ENCODE results near the gene SERPINB3.
"Not testable (repeated sequence)": the region's sequence is repeated elsewhere in the genome, so short reads cannot be mapped to it uniquely, and the experiment has no call there.

SERPINB3 gene

GRCh38 chr18:63661750-63662149, at the start of gene SERPINB3:
SERPINB3 (minus strand) TSS chr18:63661893; CDS start chr18:63661216, 677 bp downstream.
- DNase-seq = not testable (repeated sequence)

GRCh38 chr18:63708650-63709049, 47.0 kb upstream of the SERPINB3 start:
- DNase-seq = no peak

- no peak for DNase-seq
Observed at GRCh38 chr18:63707816-63708215, 46.1 kb upstream of the SERPINB3 start.

GRCh38 chr18:63705401-63705800, 43.7 kb upstream of the SERPINB3 start:
- DNase-seq = no peak

GRCh38 chr18:63702660-63703059, 41.0 kb upstream of the SERPINB3 start, which contains the start of gene SERPINB11:
SERPINB11 (plus strand) TSS chr18:63702960; CDS start chr18:63710194, 7,234 bp downstream.
- DNase-seq = no peak

GRCh38 chr18:63701952-63702351, 40.3 kb upstream of the SERPINB3 start:
- DNase-seq = no peak

- DNase-seq = no peak
Observed at GRCh38 chr18:63700501-63700900, 38.8 kb upstream of the SERPINB3 start.

- no peak for DNase-seq
Observed at GRCh38 chr18:63697097-63697660, 35.5 kb upstream of the SERPINB3 start.

GRCh38 chr18:63689064-63689463, 27.4 kb upstream of the SERPINB3 start:
- no peak for DNase-seq

GRCh38 chr18:63686871-63687270, 25.2 kb upstream of the SERPINB3 start:
- DNase-seq = no peak

GRCh38 chr18:63684718-63685117, 23.0 kb upstream of the SERPINB3 start:
- DNase-seq = no peak

- no peak for DNase-seq
Observed at GRCh38 chr18:63683890-63684289, 22.2 kb upstream of the SERPINB3 start.

- peak; percentile 18 for DNase-seq
Observed at GRCh38 chr18:63683152-63683551, 21.5 kb upstream of the SERPINB3 start.

GRCh38 chr18:63681449-63682340, 20.0 kb upstream of the SERPINB3 start:
- DNase-seq = no peak

- no peak for DNase-seq
Observed at GRCh38 chr18:63679820-63680606, 18.3 kb upstream of the SERPINB3 start.

GRCh38 chr18:63677500-63678225, 16.0 kb upstream of the SERPINB3 start:
- no peak for DNase-seq

GRCh38 chr18:63676526-63677323, 15.0 kb upstream of the SERPINB3 start:
- no peak for DNase-seq

- DNase-seq = no peak
Observed at GRCh38 chr18:63664571-63664970, 2.9 kb upstream of the SERPINB3 start.

GRCh38 chr18:63658920-63659319, 2.8 kb downstream of the SERPINB3 start:
- not testable (repeated sequence) for DNase-seq

GRCh38 chr18:63650271-63650670, 11.4 kb downstream of the SERPINB3 start:
- not testable (repeated sequence) for DNase-seq

- DNase-seq = no peak
Observed at GRCh38 chr18:63648241-63648640, 13.5 kb downstream of the SERPINB3 start.

- no peak for DNase-seq
Observed at GRCh38 chr18:63646936-63647335, 14.8 kb downstream of the SERPINB3 start.

All from retina (tissue), 1 donor.